NCI-H2107 (cell line): ENCODE results near the gene CDYL.
"Not testable (repeated sequence)": the region's sequence is repeated elsewhere in the genome, so short reads cannot be mapped to it uniquely, and the experiment has no call there.

Experiments used
- DNase-seq: peaks from one replicate; lab custom pipeline; 2025; lab: John Stamatoyannopoulos, UW

CDYL gene

GRCh38 chr6:4804095-4804494 is 27.9 kb downstream of the CDYL start:
- no peak for DNase-seq

DNA sequence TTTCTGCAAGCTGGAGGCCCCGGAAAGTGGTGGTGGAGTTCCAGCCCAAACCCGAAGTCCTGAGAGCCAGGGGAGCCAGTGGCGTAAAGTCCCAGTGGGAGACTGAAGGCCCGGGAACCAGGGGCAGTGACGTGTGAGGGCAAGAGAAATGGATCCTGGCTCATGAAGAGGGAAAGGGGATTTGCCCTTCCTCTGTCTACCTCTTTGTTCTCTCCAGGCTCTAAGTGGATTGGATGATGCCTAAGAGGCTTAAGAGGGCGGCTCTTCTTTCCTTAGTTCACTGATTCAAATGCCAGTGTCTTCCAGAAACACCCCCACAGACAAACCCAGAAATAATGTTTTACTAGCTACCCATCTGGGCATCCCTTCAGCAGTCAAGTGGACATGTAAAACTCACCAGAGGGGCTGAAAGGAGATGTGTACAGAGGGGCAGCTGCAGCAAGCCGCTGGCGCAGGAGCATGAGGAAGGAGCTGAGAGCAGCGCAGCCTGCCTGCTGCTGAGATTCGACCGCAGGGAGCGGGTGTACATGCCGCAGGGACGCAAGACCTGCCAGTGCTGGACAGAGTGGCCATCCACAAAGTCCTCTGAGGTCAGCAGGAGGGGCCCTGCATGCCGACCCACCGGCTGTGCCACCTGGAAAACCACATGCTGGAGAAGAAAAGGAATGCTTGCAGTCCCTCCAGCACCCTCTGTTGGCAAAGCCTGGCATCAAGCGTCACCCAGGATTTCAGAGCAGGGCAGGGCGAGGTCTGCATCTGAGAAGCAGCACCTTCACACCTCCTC is 29.5 kb downstream of the CDYL start:
- no peak for DNase-seq

DNA sequence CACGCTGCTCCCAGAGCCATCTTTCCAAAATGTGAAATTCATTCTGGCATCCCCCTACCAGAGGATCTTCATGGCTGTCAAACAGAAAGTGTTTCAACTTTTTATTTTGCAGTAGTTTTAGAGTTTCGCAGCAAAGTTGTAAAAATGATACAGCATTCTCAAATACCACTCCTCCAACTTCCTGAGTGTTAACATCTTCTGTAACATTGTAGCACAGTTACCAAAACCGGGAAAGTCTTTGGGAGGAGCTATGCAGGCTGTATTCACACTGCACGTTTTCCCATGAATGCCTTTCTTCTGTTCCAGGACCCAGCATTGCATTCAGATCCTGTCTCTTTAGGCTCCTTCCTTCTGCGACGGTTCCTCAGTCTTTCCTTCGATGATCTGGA is 30.1 kb downstream of the CDYL start:
- no peak for DNase-seq

- no peak for DNase-seq
Measured at GRCh38 chr6:4806791-4807190, 30.6 kb downstream of the CDYL start.

- no peak for DNase-seq
Measured at GRCh38 chr6:4808396-4808795, 32.2 kb downstream of the CDYL start.

DNA sequence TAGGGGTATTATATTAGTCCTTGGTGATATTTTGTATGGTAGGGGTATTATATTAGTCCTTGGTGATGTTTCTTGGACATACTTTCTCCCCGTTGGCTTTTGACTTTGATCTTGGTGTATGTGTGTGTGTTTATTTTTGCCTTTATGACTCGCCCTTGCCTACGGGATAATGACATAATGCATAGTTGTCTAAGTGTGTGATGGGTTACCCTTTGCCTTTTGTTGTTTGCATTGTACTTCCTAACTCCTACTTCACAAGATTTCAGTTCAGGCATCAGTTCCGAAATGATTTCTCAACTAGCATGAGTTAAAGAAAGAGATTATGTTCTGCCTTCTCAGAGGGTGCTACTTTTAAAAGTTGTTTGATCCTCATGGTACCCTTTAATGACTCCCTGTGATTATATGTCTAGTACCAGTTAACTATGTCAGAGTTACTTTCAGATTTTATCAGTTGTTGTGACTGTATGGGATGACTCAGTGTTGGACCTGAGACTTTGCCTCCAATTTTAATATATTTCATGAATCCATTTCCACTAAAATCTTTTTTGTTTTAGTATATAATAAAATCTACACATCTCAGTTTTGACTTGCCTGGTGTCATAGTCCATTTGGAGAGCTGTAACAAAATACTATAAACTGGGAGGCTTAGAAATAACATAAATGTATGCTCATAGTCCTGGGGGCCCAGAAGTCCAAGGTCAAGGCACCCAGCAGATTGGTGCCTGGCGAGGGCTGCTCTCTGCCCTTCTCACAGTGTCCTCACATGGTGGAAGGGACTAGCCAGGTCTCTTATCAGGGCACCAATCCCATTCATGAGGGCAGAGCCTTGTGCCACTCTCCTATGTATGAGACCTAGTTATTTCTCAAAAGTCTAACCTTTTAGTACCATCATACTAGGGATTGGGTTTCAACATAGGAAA is 34.1 kb downstream of the CDYL start:
- DNase-seq: no peak

DNA sequence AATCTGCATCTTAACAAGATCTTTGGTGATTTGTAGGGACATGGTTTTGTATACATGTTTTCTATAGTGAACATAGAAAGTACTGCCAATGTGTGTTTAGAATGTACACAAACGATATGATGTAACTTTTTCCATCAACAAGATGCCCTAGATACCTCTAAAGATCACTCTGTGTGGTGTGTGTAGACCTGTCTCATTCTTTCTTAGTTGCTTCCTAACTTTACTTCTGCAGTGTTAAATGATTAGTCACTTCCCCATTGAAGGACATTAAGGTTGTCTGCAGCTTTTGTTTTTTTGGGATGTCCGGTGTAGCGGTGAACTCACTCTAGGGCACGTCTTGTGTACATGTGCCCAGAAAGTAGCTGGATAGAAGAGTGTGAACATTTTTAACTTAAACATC is 35.9 kb downstream of the CDYL start:
- no peak for DNase-seq

- DNase-seq: no peak
Measured at GRCh38 chr6:4813055-4813454, 36.9 kb downstream of the CDYL start.

DNA sequence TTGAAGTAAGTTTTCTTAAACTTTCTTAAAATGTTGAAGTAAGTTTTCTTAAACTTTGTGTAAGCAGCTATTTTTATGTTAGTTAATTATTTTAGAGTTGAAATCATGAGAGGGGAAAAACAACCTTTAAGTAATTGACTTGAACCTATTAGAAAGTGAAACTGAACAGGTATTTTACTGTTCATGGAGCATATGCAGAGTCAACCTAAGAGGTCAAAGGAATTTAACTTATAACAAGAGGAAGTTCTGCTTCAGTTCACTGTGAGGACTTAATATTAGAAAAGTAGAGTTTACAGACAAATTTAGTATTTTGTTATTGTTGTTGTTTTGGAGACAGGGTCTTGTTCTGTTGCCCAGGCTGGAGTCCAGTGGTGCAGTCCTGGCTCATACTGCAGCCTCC is 38.0 kb downstream of the CDYL start:
- no peak for DNase-seq

- no peak for DNase-seq
Measured at GRCh38 chr6:4814987-4815386, 38.8 kb downstream of the CDYL start.

GRCh38 chr6:4815584-4815983 is 39.4 kb downstream of the CDYL start:
- no peak for DNase-seq

DNA sequence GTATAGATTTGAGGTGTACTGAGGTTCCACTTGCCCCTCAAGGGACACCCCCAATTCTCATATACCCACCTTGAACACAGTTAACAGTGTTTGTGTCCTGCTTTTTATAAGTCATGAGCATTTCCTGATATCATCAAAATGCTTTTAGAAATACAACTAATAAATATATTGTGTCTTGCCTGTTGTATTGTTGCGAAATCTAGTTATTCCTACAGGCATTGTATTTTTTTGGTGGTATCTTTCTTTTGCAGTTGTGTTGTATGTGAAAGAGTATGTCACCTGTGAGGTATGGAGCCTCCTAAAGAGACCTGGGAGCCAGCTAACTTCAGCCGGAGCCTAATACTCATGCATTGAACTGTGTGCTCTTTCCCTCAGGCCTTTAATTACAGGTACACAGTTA is 40.7 kb downstream of the CDYL start:
- DNase-seq: no peak

GRCh38 chr6:4817551-4817950 is 41.3 kb downstream of the CDYL start:
- no peak for DNase-seq

DNA sequence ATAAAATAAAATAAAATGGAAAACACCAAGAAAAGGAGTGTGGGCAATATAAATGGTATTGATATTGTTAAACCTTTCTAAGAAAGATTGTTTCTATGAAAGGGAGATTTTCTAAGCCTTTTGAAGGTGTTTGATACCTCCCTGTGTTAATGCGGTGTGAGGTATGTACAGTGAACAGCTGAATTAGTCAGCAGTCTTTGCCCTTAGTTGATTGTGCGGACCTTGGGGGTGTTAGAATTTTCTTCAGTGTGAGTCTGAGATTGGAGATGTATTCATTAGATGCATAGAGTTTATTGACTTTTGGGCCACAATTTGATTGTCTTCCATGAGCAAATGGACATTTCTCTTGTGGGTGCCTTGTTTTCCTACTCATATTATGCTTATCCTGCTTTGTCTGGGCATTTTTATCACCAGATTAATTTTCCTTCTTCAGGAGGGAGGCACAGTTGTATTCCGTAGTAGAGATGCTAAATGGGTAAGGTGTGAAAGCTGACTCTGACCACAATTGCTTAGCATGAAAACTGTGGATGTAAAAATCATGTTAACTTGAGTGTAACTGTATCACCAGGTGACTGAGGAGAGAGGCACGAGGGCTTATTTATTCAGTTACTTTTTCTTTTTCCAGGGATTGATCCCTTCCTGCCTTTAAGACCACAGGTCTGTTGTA is 42.2 kb downstream of the CDYL start:
- no peak for DNase-seq

DNA sequence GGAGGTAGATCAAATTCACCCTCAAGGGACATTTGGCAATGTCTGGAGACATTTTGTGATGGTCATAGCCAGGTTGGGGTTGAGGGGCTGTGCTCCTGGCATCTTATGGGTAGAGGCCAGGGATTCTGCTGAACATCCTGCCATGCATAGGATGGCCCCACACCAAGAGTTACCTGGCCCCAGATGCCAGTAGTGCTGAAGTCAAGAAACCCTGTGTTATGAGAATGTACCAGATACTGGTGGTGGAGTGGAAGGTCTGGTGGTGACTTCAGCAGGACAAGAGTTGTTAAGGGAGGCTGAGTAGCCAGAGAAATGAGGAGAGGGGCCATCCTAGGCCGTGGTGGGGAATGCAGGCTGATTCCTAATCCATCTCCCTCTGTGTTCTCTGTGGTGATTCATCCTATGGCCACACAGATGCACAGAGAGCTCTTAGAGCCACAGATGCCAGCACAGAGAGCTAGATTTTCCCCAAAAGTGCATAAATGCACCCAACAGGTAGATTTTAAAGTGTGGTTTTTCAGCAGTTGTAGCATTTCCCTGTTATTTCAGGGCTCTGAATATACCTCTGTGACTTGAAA is 43.6 kb downstream of the CDYL start:
- DNase-seq: no peak

GRCh38 chr6:4820704-4821276 is 44.6 kb downstream of the CDYL start:
- DNase-seq: no peak

DNA sequence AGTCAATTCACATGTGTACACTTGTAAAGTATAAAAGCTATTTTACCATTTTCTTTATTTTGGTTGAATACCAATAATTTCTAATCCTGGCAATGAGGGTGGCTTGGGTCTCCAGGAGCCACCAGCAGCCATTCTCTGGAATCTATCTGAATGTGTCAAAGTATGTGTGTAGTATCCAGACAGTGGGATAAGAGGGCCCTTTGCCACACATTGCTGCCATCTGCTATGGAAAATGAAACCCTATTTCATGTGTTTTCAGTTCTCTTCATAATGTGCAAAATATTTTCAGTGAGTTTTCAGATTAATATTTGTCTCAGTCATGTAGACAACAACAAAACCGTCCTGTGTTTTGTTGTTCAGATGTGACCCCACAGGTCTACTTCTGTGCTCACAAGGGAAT is 46.3 kb downstream of the CDYL start:
- no peak for DNase-seq

GRCh38 chr6:4828187-4828698 is 52.0 kb downstream of the CDYL start:
- no peak for DNase-seq

- DNase-seq: no peak
Measured at GRCh38 chr6:4829089-4829488, 52.9 kb downstream of the CDYL start.

DNA sequence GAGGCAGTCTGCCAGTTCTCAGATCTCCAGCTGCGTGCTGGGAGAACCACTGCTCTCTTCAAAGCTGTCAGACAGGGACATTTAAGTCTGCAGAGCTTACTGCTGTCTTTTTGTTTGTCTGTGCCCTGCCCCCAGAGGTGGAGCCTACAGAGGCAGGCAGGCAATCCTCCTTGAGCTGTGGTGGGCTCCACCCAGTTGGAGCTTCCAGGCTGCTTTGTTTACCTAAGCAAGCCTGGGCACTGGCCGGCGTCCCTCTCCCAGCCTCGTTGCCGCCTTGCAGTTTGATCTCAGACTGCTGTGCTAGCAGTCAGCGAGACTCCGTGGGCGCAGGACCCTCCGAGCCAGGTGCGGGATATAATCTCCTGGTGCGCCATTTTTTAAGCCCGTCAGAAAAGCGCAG is 59.3 kb downstream of the CDYL start:
- DNase-seq: not testable (repeated sequence)

DNA sequence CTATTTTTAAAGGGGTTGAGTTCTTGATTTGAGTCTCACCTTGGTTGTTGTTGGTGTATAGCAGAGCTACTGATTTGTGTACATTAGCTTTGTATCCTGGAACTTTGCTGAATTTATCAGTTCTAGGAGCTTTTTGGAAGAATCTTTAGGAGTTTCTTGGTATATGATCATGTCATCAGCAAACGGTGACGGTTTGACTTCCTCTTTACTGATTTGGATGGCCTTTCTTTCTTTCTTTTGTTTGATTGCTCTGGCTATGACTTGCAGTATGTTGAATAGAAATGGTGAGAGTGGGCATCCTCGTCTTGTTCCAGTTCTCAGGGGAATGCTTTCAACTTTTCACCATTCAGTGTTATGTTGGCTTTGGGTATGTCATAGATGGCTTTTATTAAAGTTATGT is 64.0 kb downstream of the CDYL start:
- no peak for DNase-seq

- no peak for DNase-seq
Measured at GRCh38 chr6:4844108-4844507, 67.9 kb downstream of the CDYL start.
